Fibroblast of upper back skin (primary cell): Measurements from ENCODE around the gene VAMP5.
A peak's percentile ranks its signal among the peaks of the same experiment; 100 is the strongest.
"Not testable (repeated sequence)": the region's sequence is repeated elsewhere in the genome, so short reads cannot be mapped to it uniquely, and the experiment has no call there.

Experiments
- DNase-seq: peaks from one replicate; pipeline ENCODE4 v3.0.0-alpha.2; 2013

Gene VAMP5

GRCh38 chr2:85584354-85584856 lies at the start of gene VAMP5:
Gene VAMP5, plus strand, starts transcription at chr2:85584431. Its CDS starts 60 bp downstream, at chr2:85584491.
- DNase-seq: no peak

- DNase-seq: no peak
Observed at GRCh38 chr2:85534881-85535280, 49.4 kb upstream of the VAMP5 start.

- DNase-seq: peak; percentile 74
Observed at GRCh38 chr2:85536479-85536878, 47.8 kb upstream of the VAMP5 start.

GRCh38 chr2:85537600-85538506 lies 46.4 kb upstream of the VAMP5 start:
- peak; percentile 20 for DNase-seq

GRCh38 chr2:85538507-85539360 lies 45.5 kb upstream of the VAMP5 start, which contains the start of gene MAT2A:
Gene MAT2A, plus strand, starts transcription at chr2:85539168. Its CDS starts 120 bp downstream, at chr2:85539288.
- peak; percentile 92 for DNase-seq

- DNase-seq: peak; percentile 68
Observed at GRCh38 chr2:85539361-85540132, 44.7 kb upstream of the VAMP5 start.

GRCh38 chr2:85540133-85540648 lies 44.0 kb upstream of the VAMP5 start:
- no peak for DNase-seq

- DNase-seq: no peak
Observed at GRCh38 chr2:85541262-85541661, 43.0 kb upstream of the VAMP5 start.

GRCh38 chr2:85541753-85542457 lies 42.3 kb upstream of the VAMP5 start:
- DNase-seq: no peak

GRCh38 chr2:85542777-85543176 lies 41.5 kb upstream of the VAMP5 start:
- DNase-seq: no peak

- not testable (repeated sequence) for DNase-seq
Observed at GRCh38 chr2:85544254-85544691, 40.0 kb upstream of the VAMP5 start.

GRCh38 chr2:85544915-85545779 lies 39.1 kb upstream of the VAMP5 start:
- DNase-seq: not testable (repeated sequence)

GRCh38 chr2:85545780-85546240 lies 38.4 kb upstream of the VAMP5 start:
- no peak for DNase-seq

GRCh38 chr2:85547089-85547858 lies 37.0 kb upstream of the VAMP5 start:
- DNase-seq: no peak

- DNase-seq: peak; percentile 24
Observed at GRCh38 chr2:85547859-85548607, 36.2 kb upstream of the VAMP5 start.

GRCh38 chr2:85548608-85548900 lies 35.7 kb upstream of the VAMP5 start:
- no peak for DNase-seq

- no peak for DNase-seq
Observed at GRCh38 chr2:85549095-85549494, 35.1 kb upstream of the VAMP5 start.

GRCh38 chr2:85549826-85550225 lies 34.4 kb upstream of the VAMP5 start:
- DNase-seq: peak; percentile 94

- DNase-seq: no peak
Observed at GRCh38 chr2:85550486-85550885, 33.7 kb upstream of the VAMP5 start.
